ENCODE results near the gene MIDN. TPM values are rescaled to one million over a fixed set of nuclear protein-coding genes. Genes with fewer than 3 reads are reported as not detected.

Gene MIDN
- total and polyA plus RNA-seq, 10 of the 15 experiments (the other 5 are each of a cell fraction or from before 2014, with no cell fraction given), result 0.38 to 51.5 (median 7.2) TPM

- ChIA-PET POLR2A (no interaction called here), CTCF (interaction anchor here (1.4 kb wide), 1 partner anchor 24 kb away, joined by 6 read pairs; no protein-coding TSS in a partner anchor), RAD21 (ENCODE audit: unreplicated experiment) (no interaction called here), SMC1A (ENCODE audit: uncharacterized antibody, unreplicated experiment) (no interaction called here)
- no peak overlapping the region for H3K9ac ChIP-seq (ENCODE audit: control insufficient read depth, insufficient read depth, low read length)
- intact Hi-C loops (cut with micrococcal nuclease; ENCODE audit: unreplicated experiment), result no loop called here
- TF ChIP-seq POLR2A (IDR thresholded peaks at IDR 0.05; ENCODE audit: low read depth, low read length) (0 out of 2 replicates have a peak, but pooled peaks have one; percentile 11), ZSCAN29 (IDR thresholded peaks at IDR 0.05) (no peak)
- no peak overlapping the region for H2AFZ ChIP-seq (ENCODE audit: control insufficient read depth, low read depth, low read length)
- BruUV-seq (replicated peaks), result no TSS peak
- H3K27ac ChIP-seq (ENCODE audit: control insufficient read depth, insufficient read depth), result no peak overlapping the region
- DNase-seq (ENCODE audit: low read depth, low spot score), result no peak
- no peaks in the 10 kb centered on the region for H3K27me3 ChIP-seq (replicated peaks in 1 of 2; ENCODE audit: control insufficient read depth in 2 of 2, insufficient read depth in 2 of 2, low read length in 1 of 2)
- H4K20me1 ChIP-seq (ENCODE audit: control insufficient read depth, insufficient read depth), result no peaks in the 10 kb centered on the region
- in situ Hi-C loops (cut with MboI), result no loop called here
- FAIRE-seq, result no peak
- no peaks in the 10 kb centered on the region for H3K9me3 ChIP-seq (replicated peaks; ENCODE audit: control insufficient read depth, insufficient read depth, low read length)
- H3K79me2 ChIP-seq (ENCODE audit: control insufficient read depth, insufficient read depth, low read length), result peaks cover 14% of the 10 kb centered on the region
- peaks cover 7 to 23% of the 10 kb centered on the region in 2 experiments; a peak in 3 of 4 replicates for H3K36me3 ChIP-seq (ENCODE audit: control insufficient read depth in 2 of 2, insufficient read depth in 2 of 2, low read length in 1 of 2)
- ATAC-seq, result no peak
- H3K4me1 ChIP-seq (ENCODE audit: control insufficient read depth, insufficient read depth, low read length), result no peaks in the 10 kb centered on the region
- H3K4me2 ChIP-seq (ENCODE audit: control insufficient read depth, insufficient read depth), result no peak overlapping the region
- no peak overlapping the region for H3K4me3 ChIP-seq
- WGBS (ENCODE audit: insufficient coverage, insufficient replicate concordance, low lambda C conversion rate, missing lambda C conversion rate), result 97% methylated on average over 19 of the region's 19 CpGs
Measured at GRCh38 chr19:1219786-1220476, 28.5 kb upstream of the MIDN start.

- CTCF ChIA-PET, result interaction anchor here (0.7 to 1.4 kb wide), 2 partner anchors 24 to 28 kb away, joined by 3 to 6 read pairs; no protein-coding TSS in a partner anchor
- FAIRE-seq, result no peak
- H3K9ac ChIP-seq (ENCODE audit: control insufficient read depth, insufficient read depth, low read length), result no peak overlapping the region
Measured at GRCh38 chr19:1220477-1220930, 27.9 kb upstream of the MIDN start.

More at GRCh38 chr19:1220477-1220930, 27.9 kb upstream of the MIDN start:
- in situ Hi-C loops (cut with MboI), result no loop called here
- intact Hi-C loops (cut with micrococcal nuclease; ENCODE audit: unreplicated experiment), result no loop called here
- TF ChIP-seq CTCF (IDR thresholded peaks at IDR 0.05 in 2 of 3, conservative IDR thresholded peaks at IDR 0.05 in 1 of 3; ENCODE audit: control insufficient read depth in 2 of 3, extremely low read depth in 1 of 3, insufficient read depth in 1 of 3, low read depth in 3 of 3, low read length in 3 of 3), result 0 out of 6 replicates have a peak, but pooled peaks of 1 of the 3 experiments have one; percentile 20
- no peak for TF ChIP-seq STAT1 (conservative IDR thresholded peaks at IDR 0.05)
- H3K27ac ChIP-seq (ENCODE audit: control insufficient read depth, insufficient read depth), result no peak overlapping the region
- WGBS (ENCODE audit: insufficient coverage, insufficient replicate concordance, low lambda C conversion rate, missing lambda C conversion rate), result 86% methylated on average over 33 of the region's 33 CpGs
- H2AFZ ChIP-seq (ENCODE audit: control insufficient read depth, low read depth, low read length), result no peak overlapping the region
- H3K4me2 ChIP-seq (ENCODE audit: control insufficient read depth, insufficient read depth), result no peak overlapping the region
- RAD21 ChIA-PET (ENCODE audit: unreplicated experiment), result interaction anchor here (1.0 kb wide), 1 partner anchor 18 kb away, joined by 3 read pairs; no protein-coding TSS in a partner anchor
- POLR2A ChIA-PET, result no interaction called here
- H3K4me3 ChIP-seq, result no peak overlapping the region
- peaks cover 9% of the 10 kb centered on the region for H3K79me2 ChIP-seq (ENCODE audit: control insufficient read depth, insufficient read depth, low read length)
- no peak for ATAC-seq
- no peak for DNase-seq (ENCODE audit: low read depth, low spot score)
- no TSS peak for BruUV-seq (replicated peaks)
- H3K9me3 ChIP-seq (replicated peaks; ENCODE audit: control insufficient read depth, insufficient read depth, low read length), result no peaks in the 10 kb centered on the region
- no peaks in the 10 kb centered on the region for H4K20me1 ChIP-seq (ENCODE audit: control insufficient read depth, insufficient read depth)
- SMC1A ChIA-PET (ENCODE audit: uncharacterized antibody, unreplicated experiment), result no interaction called here
- H3K36me3 ChIP-seq (ENCODE audit: control insufficient read depth in 2 of 2, insufficient read depth in 2 of 2, low read length in 1 of 2), result peaks cover 7 to 21% of the 10 kb centered on the region in 2 experiments; a peak in 3 of 4 replicates
- no peaks in the 10 kb centered on the region for H3K4me1 ChIP-seq (ENCODE audit: control insufficient read depth, insufficient read depth, low read length)
- no peaks in the 10 kb centered on the region for H3K27me3 ChIP-seq (replicated peaks in 1 of 2; ENCODE audit: control insufficient read depth in 2 of 2, insufficient read depth in 2 of 2, low read length in 1 of 2)

All from GM12878 (cell line).